WTC11 (cell line): ENCODE data around the gene PREX1.

Experiments
- ATF1 ChIP-seq: sonication (generic); formaldehyde crosslinking; IDR thresholded peaks from 2 replicates; pipeline ENCODE4 v1.8.1; 2023; ENCODE audit warnings: mild to moderate bottlenecking, moderate library complexity, missing genetic modification reagents
- CBFB ChIP-seq: sonication (generic); formaldehyde crosslinking; IDR thresholded peaks from 2 replicates; pipeline ENCODE4 v1.8.1; 2022; ENCODE audit warnings: mild to moderate bottlenecking, low read depth, missing genetic modification reagents
- CTCF ChIP-seq: fragments of 200-600 bp; IDR thresholded peaks from 2 replicates; pipeline ENCODE4 v1.8.0; 2022; ENCODE audit warnings: antibody characterized with exemption
- E2F5 ChIP-seq: sonication (generic); formaldehyde crosslinking; IDR thresholded peaks from 2 replicates; pipeline ENCODE4 v1.8.1; 2022; ENCODE audit warnings: mild to moderate bottlenecking, moderate library complexity, missing genetic modification reagents
- FOXJ3 ChIP-seq: sonication (generic); formaldehyde crosslinking; IDR thresholded peaks from 2 replicates; pipeline ENCODE4 v1.9.0; 2021; ENCODE audit warnings: missing genetic modification reagents, mild to moderate bottlenecking, borderline replicate concordance
- PREB ChIP-seq: sonication (generic); formaldehyde crosslinking; IDR thresholded peaks from 2 replicates; pipeline ENCODE4 v1.8.1; 2022; ENCODE audit warnings: mild to moderate bottlenecking, missing genetic modification reagents, moderate library complexity, borderline replicate concordance
- RELA ChIP-seq: sonication (generic); formaldehyde crosslinking; IDR thresholded peaks from 2 replicates; pipeline ENCODE4 v1.8.1; 2022; ENCODE audit warnings: missing genetic modification reagents, mild to moderate bottlenecking, borderline replicate concordance
- TP53 ChIP-seq: sonication (generic); formaldehyde crosslinking; IDR thresholded peaks from 2 replicates; pipeline ENCODE4 v1.8.1; 2023; ENCODE audit warnings: mild to moderate bottlenecking, missing genetic modification reagents
- USF2 ChIP-seq: sonication (generic); formaldehyde crosslinking; IDR thresholded peaks from 2 replicates; pipeline ENCODE4 v1.8.1; 2023; ENCODE audit warnings: mild to moderate bottlenecking, missing genetic modification reagents, moderate library complexity
- TF ChIP-seq, protein P1 (sequence below): sonication (generic); formaldehyde crosslinking; IDR thresholded peaks from 2 replicates; pipeline ENCODE4 v1.8.1; 2022; ENCODE audit warnings: low read depth, missing genetic modification reagents, borderline replicate concordance

GRCh38 chr20:48681873-48682426, 145.8 kb downstream of the PREX1 start:
- TF ChIP-seq CTCF, result no peak
- TF ChIP-seq PREB, result no peak
- TF ChIP-seq TP53, result no peak
- no peak for TF ChIP-seq RELA (CRISPR knock-in tag)
- TF ChIP-seq ATF1, result no peak
- TF ChIP-seq FOXJ3, result no peak
- TF ChIP-seq CBFB, result no peak
- TF ChIP-seq, protein P1, sequence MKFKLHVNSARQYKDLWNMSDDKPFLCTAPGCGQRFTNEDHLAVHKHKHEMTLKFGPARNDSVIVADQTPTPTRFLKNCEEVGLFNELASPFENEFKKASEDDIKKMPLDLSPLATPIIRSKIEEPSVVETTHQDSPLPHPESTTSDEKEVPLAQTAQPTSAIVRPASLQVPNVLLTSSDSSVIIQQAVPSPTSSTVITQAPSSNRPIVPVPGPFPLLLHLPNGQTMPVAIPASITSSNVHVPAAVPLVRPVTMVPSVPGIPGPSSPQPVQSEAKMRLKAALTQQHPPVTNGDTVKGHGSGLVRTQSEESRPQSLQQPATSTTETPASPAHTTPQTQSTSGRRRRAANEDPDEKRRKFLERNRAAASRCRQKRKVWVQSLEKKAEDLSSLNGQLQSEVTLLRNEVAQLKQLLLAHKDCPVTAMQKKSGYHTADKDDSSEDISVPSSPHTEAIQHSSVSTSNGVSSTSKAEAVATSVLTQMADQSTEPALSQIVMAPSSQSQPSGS, result no peak
- no peak for TF ChIP-seq USF2 (CRISPR knock-in tag)
- TF ChIP-seq E2F5, result no peak
